GM19463 (cell line): Measurements from ENCODE around the gene LCMT1.
"Not testable (repeated sequence)": the region's sequence is repeated elsewhere in the genome, so short reads cannot be mapped to it uniquely, and the experiment has no call there.

ENCODE experiments used
- ATAC-seq: cut with Tn5 transposase; IDR thresholded peaks from one replicate; pipeline ENCODE4 v1.9.1; 2021; ENCODE audit warnings: mild to moderate bottlenecking, moderate library complexity; ENCODE audit not compliant: unreplicated experiment

The LCMT1 gene

GRCh38 chr16:25141648-25142047 lies 30.1 kb downstream of the LCMT1 start:
- no peak for ATAC-seq

- ATAC-seq = no peak
These were observed 32.4 kb downstream of the LCMT1 start for GRCh38 chr16:25143928-25144327.

DNA sequence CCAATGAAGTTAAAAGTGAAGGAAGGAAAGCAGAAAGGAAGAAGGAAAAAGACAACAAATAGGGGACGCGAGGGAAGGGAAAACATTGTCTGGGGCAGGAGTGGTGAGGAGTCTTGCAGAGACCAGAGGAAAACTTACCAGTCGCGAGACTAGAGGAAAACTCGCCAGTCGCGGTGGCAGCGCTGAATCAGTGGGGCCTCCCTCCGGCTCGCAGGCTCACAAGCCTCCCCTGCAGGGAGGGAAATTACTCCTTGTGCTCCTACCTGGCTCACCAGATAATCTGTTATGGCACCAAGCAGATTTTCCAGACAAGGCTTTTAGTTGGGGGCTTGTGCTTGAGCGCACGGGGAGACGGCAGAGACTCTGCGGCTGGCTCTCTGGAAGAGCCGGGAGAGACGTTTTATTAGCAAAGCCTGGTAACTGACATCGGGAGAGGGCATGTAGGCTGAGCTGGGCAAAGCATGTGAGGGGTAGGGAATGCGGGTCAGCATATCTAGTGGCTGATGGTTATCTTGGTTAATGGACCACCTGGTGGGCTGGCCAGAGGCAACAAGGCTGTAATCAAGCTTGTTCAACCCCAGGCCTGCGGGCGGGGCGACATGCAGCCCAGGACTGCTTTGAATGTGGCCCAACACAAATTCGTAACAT lies 37.1 kb downstream of the LCMT1 start:
- ATAC-seq = no peak

GRCh38 chr16:25151996-25152395 lies 40.5 kb downstream of the LCMT1 start:
- no peak for ATAC-seq

DNA sequence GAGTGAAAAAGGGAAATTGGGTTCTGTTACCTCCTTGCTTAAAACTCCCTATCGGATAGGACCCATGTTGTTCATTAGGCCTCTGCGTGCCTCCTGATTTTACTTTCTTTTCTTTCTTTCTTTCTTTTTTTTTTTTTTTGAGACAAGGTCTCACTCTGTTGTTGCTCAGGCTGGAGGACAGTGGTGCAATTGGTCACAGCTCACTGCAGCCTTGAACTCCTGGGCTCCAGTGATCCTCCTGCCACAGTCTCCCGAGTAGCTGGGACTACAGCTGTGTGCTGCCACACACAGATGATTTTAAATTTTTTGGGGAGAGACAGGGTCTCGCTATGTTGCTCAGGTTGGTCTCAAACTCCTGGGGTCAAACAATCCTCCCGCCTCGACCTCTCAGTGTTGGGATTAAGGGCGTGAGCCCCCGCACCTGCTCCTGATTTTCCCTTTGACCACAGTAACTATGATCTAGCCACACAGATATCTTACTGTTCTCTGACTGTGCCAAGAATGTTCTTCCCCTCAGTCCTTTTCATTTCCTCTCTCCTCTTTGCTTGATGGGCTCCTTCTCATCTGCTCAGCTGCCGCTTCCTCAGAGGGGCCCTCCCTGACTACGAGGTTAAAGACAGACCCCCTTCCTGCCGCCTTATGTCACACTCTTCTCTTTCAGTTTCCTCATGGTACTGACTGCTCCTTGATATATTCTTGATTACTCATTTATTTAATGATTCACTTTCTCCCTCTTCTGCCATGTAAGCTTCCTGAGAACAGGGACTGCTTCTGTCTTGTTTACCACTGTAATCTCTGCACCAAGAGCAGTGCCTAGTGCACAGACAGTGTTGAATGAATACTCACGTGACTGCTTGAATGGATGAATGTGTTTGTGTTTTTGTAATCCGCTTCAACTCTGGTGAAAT lies 44.3 kb downstream of the LCMT1 start:
- no peak for ATAC-seq

DNA sequence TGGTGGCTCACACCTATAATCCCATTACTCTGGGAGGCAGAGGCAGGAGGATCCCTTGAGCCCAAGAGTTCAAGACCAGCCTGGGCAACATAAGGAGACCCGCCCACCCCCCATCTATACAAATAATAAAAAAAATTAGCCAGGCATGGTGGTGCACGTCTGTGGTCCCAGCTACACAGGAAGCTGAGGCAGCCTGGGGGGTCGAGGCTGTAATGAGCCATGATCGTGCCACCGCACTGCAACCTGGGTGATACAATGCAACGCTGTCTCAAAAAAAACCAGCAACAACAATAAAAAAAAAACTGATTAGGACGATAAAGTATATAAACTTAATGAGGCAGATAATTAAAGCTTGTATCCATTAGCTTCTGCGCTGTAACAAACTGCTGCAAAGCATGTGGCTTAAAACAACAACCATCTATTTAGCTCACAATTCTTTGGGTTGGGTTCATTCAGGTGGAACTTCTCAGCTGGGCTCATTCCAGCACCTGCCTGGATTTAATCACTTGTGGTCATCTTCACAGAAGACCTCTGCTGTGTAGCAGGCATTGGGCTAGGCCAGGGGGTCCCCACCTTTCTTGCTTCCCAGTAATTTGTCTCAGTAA lies 45.8 kb downstream of the LCMT1 start:
- ATAC-seq = no peak

- ATAC-seq = no peak
These were observed 46.9 kb downstream of the LCMT1 start for GRCh38 chr16:25158401-25158800.

- ATAC-seq = no peak
These were observed 50.3 kb downstream of the LCMT1 start for GRCh38 chr16:25161753-25162367.

- ATAC-seq = no peak
These were observed 52.1 kb downstream of the LCMT1 start for GRCh38 chr16:25163683-25164082.

- no peak for ATAC-seq
These were observed 53.7 kb downstream of the LCMT1 start for GRCh38 chr16:25165284-25165683.

DNA sequence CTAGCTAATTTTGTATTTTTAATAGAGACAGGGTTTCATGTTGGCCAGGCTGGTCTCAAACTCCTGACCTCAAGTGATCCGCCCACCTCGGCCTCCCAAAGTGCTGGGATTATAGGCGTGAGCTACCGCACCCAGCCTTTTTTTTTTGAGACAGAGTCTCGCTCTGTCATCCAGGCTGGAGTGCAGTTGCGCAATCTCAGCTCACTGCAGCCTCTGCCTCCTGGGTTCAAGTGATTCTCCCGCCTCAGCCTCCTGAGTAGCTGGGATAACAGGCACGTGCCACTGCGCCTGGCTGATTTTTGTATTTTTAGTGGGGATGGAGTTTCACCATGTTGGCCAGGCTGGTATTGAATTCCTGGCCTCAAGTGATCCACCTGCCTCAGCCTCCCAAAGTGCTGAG lies 56.4 kb downstream of the LCMT1 start:
- not testable (repeated sequence) for ATAC-seq

DNA sequence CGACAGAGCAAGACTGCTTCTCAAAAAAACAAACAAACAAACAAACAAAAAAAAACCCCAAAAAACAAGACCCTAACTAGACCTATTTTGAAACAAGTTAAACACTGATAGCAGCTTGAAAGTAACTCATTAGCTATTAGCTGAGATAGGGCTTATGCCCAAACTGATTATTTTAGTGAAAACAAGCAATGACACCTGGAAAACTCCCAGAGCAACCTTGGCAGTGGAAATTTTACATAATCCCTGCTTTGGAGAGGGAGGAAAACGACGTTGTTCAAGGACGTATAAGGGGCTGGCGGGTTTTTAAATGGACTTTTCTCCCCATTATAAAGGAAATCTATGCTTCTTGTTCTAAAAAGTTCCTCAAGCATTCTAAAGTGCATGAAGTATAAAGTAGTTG lies 59.8 kb downstream of the LCMT1 start:
- ATAC-seq = no peak

GRCh38 chr16:25172831-25173230 lies 61.3 kb downstream of the LCMT1 start:
- ATAC-seq = no peak

DNA sequence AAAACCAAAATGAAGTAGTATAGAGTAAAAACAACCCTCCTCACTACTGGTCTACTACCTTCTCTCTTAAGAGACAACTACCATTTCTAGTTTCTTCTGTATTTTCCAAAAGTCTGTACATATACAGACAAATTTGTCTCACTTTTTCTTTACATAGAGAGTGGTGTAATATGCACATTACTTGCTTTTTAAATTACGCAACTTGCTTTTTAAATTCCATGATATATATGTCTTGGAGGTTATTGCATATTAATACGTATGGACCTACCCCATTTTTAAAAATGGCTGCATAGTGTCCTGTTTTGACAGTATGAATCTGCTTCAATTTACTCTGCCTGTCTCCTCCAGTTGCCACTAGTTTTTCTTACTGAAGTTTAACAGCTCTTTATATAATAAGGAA lies 62.7 kb downstream of the LCMT1 start:
- ATAC-seq = no peak

- no peak for ATAC-seq
These were observed 64.6 kb downstream of the LCMT1 start for GRCh38 chr16:25176136-25176535.

- ATAC-seq = no peak
These were observed 65.9 kb downstream of the LCMT1 start for GRCh38 chr16:25177512-25177830.

DNA sequence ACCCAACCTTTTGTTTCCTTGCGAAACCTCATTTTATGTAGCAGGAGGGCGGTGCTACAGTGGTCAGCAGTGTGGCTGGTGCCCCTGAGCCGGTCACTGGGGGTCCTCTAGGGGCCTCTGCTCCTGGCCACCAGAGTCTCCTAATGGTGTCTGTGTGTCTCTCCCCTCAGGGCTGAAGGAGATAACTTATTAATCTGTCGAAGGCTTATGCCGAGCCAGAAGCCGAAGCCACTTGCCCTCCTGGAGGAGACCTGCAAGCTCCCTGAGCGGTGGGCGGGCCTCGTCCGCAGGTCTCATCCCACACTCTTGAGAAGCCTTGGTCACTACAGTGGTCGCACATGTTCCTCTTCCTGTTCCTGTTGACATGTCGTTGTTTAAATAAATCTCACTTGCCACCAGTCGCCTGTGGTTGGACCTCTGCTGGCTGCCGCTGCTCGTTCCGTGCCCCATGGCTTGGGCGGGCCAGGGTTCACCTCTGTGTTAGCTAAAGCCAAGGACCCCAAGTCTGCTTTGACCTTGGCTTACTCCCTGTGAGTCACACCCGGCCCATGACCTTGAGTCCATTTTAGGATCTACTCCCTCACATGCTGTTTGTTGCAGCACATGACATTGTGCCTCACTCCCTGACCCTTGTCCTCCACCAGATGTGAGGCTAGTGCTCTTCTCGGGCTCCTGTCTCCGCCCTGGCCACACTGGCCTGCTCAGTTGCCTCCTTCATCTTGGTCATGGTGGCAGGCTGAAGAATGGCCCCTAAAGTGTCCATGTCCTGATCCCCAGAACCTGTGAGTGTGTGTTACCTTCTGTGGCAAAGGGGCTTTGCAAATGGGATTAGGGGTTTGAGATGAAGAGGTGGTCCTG lies 66.5 kb downstream of the LCMT1 start:
- no peak for ATAC-seq

DNA sequence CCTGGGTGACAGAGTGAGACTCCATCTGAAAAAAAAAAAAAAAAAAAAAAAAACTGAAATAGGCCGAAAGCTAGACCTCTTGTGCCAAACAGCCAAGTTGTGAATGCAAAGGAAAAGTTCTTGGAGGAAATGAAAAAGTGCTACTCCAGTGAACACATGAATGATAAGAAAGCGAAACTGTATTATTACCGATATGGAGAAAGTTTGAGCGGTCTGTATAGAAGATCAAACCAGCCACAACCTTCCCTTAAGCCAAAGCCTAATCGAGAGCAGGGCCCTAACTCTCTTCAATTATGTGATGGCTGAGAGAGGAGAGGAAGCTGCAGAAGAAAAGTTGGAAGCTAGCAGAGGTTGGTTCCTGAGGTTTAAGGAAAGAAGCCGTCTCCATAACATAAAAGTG lies 69.7 kb downstream of the LCMT1 start:
- ATAC-seq = not testable (repeated sequence)

DNA sequence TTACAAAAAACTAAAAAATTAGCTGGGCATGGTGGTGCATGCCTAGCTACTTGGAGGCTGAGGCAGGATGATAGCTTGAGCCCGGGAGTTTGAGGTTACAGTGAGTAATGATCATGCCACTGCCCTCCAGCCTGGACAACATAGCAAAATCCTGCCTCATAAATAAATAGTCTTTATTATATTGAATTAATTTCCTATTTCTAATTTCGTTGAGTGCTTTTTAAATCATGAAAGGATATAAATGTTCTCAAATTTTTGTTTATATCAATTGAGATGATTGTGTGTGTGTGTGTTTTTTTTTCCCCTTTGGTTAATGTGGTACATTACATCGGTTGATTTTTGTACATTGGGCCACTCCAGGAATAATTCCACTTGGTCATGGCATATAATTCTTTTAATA lies 73.2 kb downstream of the LCMT1 start:
- no peak for ATAC-seq

DNA sequence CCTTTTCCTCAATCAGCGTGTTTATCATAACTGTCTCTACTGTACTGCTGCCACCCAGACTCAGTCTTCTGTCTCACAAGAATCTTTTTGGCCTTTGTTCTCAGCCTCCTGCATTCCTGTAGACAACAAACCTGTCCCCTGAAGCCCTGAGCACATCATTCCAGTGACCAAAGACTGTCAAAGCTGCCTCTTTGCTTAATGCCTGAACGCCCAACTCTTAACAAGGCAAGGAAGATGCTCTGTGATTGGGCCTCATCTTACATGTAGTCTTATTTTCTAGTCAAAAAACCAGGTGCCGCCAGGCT lies 75.9 kb downstream of the LCMT1 start:
- ATAC-seq = no peak

- no peak for ATAC-seq
These were observed 77.8 kb downstream of the LCMT1 start for GRCh38 chr16:25189305-25189704.
